CD4-positive, alpha-beta T cell treated with Interferon gamma for 1 hour (primary cell): Measurements from ENCODE around the gene SKA2.
"Not testable (repeated sequence)": the region's sequence is repeated elsewhere in the genome, so short reads cannot be mapped to it uniquely, and the experiment has no call there.

Experiments
- DNase-seq: peaks from one replicate; pipeline ENCODE4 v3.0.0-alpha.2; 2020

The SKA2 gene, protein sequence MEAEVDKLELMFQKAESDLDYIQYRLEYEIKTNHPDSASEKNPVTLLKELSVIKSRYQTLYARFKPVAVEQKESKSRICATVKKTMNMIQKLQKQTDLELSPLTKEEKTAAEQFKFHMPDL

DNA sequence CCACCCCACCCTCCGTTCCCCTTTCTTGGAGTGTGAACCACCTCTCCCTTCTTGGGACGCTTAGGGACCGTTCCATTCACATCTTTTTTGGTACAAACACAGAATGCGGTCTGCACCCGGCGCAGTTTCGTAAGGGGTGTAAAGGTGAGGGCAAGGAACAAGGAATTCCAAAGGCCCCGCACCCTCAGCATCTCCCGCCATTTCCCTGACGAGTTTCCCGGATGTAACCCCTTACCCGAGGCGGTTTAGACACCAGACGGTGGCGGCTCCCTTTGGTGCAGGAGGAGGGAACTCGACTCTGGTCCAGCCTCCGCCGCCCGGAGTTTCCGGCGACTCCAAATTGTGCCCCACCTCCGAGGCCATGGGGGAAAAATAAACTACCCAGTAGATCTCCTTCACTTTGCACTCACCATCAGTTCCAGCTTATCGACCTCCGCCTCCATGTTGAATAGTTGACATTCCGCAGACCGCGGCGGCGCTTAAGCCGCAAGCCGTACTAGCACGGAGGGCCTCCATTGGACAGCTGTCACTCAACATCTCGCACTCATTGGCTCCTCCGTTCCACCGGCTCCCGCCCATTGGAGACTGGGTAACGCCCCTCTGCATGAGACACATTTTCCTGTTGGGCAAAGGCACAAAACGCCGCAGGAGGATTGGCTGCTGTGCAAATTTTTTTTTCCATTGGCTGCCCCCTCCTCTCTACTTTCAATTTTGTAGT lies at the start of gene SKA2:
Gene SKA2, minus strand, starts transcription at position 466 of the 718 bp plus-strand sequence. Its CDS starts 23 bp downstream, at position 443.
- DNase-seq, result peak; percentile 99

DNA sequence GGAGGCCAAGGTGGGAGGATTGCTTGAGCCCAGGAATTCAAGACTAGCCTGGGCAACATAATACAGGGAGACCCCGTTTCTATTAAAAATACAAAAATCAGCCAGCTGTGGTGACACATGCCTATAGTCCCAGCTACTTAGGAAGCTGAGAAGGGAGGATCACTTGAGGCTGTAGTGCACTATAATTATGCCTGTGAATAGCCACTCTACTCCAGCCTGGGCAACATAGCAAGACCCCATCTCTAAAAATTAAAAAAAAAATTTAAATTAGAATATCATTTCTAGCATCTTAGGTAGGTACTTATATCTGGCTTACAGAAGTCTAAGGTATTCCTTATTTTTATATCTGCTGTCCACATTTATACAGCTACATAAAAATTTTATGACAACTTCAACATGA lies 47.3 kb upstream of the SKA2 start:
- no peak for DNase-seq

DNA sequence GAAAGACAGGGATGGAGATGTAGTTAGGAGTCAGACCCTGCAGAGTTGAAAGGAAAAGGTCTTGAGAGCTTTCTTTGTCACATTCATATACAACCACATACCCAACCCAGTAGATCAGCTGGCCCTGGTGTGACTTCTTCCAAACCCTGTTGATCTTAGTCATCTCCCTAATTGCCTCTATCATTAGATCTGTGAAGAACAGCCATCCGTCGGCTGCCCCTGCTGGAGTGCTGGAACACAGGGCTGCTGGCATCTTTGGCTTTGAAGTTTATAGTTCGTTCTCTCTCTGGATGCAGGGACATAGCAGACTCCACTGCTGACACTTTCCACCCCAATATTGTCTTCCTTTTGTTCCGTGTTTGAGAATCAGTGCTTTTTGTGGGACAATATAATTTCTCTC lies 44.4 kb upstream of the SKA2 start:
- no peak for DNase-seq

DNA sequence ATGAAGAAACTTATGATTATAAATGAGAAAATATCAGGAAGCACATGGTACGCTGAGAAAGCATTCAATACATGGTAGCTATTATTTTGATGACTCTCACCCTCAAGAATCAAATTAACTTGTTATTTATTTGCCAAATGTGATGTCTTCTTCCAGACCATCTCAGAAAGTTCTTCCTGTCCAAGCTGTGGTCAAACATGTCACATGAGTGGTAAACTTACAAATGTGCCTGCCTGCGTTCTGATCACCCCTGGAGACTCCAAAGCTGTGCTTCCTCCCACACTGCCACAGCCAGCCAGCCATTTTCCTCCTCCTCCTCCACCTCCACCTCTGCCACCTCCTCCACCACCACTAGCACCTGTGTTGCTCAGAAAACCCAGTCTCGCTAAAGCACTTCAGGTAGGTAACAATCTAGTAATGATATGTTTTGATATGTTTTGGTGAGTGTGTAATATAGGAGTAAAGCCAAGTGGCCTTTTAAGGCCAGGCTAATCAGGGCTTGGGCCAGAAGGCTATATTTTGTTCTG lies 38.4 kb upstream of the SKA2 start:
- no peak for DNase-seq

DNA sequence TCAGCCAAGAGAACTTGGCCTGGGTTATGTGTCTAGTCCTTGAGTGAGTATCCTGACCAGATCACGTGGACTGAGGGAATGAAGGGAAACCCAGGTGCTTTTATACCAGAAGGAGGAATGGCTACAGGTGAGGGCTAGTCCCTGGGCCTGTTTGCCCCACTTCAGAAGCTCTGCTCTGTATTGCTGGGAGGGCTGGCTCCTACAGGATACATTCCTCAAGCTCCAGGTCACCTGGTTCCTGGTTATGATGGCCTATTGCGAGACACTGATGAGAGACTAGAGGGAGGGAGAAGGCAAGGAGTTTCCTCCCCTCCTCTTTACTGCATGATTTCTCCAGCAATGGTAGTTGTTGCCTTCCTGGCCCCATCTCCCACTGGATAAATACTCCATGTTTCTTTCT lies 35.8 kb upstream of the SKA2 start:
- DNase-seq, result no peak

DNA sequence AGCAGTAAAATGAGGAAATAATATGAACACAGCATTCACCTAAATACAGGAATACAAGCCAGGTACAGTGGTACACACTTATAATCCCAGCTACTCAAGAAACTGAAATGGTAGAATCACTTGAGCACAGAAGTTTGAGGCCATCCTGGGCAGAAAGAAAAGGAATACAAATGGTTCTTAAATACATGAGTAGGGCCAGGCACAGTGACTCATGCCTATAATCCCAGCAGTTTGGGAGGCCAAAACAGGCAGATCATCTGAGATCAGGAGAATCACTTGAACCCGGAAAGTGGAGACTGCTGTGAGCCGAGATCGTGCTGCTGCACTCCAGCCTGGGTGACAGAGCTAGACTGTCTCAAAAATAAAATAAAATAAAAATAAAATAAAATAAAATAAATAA lies 31.9 kb upstream of the SKA2 start:
- DNase-seq, result no peak

DNA sequence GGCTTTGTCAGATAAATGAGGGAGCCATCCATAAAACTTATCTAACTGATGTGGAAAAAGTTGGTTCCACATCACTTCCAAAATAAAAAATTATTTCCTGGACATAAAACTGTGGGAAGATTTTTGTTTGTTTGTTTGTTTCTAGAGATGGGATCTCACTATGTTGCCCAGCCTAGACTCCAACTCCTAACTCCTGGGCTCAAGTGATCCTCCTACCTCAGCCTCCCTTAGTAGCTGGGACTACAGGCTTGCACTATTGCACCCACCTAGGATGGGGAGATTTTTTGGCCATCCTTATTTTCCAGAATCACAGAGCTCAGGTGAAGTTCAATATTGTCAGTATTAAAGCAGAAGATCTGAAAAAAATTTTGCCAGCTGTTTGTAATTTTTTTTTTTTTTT lies 31.0 kb upstream of the SKA2 start:
- DNase-seq, result no peak

DNA sequence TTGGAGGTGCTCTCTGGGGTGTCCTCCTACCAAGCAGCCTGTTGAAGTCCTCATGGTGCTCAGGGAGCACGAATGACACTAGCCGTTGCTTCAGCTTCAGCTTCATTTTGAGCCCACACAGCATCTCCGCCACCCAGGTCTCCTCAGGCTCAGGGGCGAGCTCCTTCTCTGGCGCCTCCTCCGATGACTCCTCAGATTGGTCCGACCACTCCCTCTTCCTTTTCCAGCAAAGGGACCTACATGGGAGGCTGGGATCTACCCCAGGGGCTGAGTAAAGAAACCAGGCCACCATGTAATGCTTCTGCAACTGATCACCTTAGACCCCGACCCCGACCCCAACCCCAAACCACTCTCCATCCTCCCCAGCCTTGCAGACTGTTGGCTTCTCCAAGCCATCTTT lies 26.5 kb upstream of the SKA2 start:
- no peak for DNase-seq

DNA sequence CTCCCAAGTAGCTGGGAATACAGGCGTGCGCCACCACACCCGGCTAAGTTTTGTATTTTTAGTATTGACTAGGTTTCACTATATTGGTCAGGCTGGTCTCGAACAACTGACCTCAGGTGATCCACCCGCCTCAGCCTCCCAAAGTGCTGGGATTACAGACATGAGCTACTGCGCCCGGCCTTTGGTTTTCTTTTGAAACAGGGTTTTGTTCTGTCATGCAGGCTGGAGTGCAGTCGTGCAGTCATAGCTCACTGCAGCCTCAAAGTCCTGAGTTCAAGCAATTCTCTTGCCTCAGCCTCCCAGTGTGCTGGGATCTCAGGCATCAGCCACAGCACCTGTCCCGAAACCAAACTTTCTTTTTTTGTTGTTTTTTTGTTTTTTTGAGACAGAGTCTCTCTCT lies 25.6 kb upstream of the SKA2 start:
- DNase-seq, result no peak

DNA sequence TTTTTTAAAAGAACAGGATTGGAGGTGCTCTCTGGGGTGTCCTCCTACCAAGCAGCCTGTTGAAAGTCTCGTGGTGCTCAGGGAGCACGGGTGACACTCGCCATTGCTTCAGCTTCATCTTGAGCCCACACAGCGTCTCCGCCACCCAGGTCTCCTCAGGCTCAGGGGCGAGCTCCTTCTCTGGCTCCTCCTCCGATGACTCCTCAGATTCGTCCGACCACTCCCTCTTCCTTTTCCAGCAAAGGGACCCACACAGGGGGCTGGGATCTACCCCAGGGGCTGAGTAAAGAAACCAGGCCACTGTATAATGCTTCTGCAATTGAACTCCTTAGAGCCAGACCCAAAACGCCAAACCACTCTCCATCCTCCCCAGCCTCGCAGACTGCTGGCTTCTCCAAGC lies 24.6 kb upstream of the SKA2 start:
- DNase-seq, result not testable (repeated sequence)

DNA sequence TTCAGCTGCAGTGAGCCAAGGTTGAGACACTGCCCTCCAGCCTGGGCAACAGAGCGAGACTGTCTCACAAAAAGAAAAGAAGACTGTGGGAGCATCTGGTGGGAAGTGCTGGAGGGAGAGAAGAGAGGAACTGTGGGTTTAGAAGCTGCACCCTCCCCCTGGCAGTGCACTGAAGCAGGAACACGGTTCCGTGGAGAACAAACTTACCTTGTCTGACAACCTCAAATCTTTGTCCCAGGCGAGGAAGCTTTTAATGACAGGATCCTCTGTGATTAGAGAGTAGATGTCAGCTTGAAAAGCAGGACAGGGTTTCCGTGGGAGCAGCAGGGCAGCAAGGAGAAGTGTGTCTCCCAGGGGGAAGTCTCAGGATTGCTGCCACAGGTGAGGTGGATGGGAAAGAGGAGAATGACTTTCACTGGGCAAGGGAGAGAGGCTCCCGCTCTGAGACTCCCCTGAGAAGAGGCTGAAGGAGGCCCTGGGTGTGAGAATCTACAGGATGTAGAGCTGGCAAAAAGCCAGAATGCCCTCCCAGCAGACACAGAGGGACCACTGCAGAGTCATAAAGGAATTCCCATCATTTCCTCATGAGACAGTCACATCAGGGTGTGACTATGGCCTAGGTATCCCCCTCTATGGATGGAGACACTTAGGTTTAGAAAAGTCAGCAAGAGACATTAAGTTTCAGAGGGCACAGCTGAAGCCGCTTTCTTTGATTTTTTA lies 23.4 kb upstream of the SKA2 start:
- no peak for DNase-seq

DNA sequence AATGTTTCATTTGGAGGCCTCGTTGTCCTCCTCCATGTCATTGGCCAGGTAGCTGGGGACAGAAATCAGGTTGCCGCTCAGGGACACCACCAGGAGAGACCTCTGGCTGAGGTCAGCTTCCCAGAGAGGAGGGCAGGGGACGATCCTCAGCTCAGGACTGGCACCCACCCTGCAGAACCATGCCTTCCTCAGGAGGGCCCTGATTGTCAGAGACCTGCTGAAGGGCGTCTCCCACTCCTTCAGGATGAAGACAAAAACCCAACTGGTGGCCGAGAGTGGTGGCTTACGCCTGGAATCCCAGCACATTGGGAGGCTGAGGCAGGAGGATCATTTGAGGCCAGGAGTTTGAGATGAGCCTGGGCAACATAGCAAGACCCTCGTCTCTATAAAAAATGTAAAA lies 20.1 kb upstream of the SKA2 start:
- DNase-seq, result no peak

DNA sequence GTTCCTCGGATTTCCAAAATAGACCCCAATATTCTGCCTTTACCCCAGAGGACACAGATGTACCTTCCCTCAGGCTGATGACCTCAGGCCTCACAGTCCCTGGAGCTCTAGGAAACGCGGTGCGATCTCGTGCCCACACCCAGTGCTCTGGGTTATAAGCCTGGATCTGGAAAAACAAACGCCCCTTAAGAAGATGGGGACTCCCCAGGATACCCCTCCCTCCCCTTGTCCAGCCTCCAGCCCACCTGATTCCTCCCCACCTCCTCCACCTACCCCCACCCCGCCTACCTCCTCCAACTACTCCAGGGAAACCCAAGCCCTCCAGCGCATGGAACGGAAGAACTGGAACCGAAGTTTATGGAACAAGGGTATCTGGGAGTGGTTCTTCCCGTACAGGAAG lies 19.7 kb upstream of the SKA2 start:
- no peak for DNase-seq

DNA sequence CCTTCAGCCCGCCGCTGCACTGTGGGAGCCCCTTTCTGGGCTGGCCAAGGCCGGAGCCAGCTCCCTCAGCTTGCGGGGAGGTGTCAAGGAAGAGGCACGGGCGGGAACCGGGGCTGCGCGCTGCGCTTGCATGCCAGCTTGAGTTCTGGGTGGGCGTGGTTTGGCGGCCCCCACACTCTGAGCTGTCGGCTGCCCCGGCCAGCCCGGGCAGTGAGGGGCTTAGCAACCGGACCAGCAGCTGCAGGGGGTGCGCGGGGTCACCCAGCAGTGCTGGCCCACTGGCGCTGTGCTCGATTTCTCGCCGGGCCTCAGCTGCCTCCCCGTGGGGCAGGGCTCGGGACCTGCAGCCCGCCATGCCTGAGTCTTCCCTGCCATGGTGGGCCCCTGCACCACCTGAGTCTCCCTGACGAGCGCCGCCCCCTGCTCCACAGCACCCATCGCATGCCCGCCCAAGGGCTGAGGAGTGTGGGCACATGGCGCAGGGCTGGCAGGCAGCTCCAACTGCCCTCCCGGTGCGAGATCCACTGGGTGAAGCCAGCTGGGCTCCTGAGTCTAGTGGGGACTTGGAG lies 17.5 kb upstream of the SKA2 start:
- DNase-seq, result no peak

DNA sequence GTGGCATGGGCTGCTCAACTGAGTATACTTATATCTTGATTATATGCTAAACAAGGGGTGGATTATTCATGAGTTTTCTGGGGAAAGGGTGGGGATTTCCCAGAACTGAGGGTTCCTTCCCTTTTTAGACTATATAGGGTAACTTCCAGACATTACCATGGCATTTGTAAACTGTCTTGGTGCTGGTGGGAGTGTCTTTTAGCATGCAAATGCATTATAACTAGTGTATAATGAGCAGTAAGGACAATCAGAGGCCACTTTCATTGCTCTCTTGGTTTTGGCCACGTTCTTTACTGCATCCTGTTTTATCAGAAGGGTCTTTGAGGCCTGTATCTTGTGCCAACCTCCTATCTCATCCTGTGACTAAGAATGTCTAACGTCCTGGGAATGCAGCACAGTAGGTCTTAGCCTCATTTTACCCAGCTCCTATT lies 12.6 kb upstream of the SKA2 start:
- DNase-seq, result no peak

DNA sequence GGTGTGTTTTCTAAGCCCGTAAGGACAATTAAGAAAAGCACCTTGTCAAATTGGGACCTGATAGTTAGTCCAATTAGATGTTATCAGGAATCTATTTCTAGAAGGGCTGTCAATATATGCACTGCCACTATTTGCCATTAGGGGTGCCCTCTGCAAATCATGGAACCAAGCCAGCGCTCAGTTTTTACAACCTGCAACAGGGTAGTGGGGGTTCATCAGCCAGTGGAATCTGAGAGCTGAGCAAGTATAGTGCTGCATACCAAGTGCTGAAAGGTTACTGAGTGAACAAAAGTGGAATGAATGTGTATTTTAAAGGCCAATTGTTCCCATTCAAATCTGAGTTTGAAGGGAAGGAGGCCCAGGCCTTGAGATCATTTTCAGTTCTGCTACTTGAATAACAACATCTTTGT lies 11.0 kb upstream of the SKA2 start:
- peak; percentile 24 for DNase-seq

DNA sequence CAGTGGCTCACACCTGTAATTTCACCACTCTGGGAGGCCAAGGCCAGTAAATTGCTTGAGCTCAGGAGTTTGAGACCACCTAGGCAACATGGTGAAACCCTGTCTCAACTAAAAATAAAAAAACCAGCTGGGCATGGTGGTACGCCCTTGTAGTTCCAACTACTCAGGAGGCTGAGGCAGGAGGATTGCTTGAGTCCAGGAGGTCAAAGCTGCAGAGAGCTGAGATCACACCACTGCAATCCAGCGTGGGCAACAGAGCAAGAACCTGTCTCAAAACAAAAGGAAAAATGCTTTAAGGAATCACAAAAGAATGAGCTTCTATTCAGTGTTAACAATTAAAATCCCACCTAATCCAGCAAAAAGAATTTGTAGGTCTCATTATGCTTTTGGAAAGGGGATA lies 6.5 kb upstream of the SKA2 start:
- DNase-seq, result no peak

DNA sequence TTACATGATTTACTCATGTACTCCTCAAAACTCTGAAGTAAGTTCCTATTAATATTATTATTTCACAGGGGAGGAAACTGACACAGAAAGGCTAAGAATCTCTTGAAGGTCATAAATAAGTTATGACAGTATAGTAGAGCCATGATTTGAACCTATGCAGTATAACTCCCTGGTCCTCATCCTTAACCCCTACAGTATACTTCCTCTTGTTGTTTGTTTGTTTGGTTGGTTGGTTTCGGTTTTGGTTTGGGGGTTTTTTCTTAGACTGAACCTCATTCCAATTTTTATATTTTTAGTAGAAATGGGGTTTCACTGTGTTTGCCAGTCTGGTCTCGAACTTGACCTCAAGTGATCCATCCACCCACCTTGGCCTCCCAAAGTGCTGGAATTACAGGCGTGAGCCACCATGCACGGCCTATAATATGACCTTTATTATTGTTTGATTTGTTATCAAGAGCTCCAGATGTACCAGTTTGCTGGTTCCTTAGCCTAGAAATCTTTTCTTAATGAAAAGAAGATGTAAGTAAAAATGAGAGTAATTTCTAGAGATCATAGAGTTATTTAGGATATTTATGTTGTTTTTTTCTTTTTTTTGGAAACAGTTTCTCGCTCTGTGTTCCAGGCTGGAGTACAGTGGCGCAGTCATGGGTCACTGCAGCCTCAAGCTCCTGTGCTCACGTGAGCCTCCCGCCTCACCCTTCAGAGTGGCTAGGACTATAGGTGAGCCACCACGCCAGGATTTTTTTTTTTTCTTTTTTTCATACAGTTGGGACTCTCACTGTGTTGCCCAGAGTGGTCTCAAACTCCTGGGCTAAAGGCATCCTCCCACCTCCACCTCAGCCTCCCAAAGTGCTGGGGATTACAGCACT lies 5.4 kb upstream of the SKA2 start:
- DNase-seq, result no peak

DNA sequence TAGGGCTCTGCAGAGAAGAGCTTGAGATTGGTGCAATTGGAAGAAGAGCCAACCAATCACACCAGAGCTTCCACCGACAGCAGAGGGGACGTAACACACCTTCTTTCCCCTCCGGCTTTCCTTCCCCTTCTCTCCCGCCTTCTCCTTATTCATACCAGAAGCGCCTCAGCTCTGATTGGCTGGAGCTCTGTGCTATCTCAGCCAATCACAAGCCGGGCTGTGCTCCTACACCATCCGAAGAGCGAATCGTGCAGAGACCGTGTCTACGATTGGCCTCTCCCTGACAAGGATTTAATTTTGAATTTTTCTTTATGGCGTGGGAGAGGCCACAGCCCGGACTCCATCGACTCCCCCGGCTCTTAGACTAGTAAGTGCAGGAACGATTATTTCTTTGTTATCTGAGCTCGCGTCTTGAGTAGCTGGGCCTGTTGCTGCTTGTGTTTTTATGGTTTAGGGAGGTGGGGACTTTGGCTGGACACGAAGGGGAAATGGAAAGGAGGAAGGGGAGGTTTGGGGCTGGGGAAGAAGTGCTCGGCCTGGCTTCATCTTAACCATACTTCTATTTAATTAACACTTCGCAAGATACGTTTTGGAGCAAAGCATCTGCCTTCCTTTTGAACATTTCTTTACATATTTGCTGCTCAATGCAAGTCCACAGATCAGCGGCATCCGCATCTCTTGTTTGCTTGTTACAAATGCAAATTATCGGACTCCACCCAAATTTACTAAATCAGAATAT lies 622 bp upstream of the SKA2 start, which contains the start of gene PRR11:
Gene PRR11, plus strand, starts transcription at position 308 of the 739 bp plus-strand sequence. CDS start 14,007 bp downstream, outside the sequence.
- no peak for DNase-seq

DNA sequence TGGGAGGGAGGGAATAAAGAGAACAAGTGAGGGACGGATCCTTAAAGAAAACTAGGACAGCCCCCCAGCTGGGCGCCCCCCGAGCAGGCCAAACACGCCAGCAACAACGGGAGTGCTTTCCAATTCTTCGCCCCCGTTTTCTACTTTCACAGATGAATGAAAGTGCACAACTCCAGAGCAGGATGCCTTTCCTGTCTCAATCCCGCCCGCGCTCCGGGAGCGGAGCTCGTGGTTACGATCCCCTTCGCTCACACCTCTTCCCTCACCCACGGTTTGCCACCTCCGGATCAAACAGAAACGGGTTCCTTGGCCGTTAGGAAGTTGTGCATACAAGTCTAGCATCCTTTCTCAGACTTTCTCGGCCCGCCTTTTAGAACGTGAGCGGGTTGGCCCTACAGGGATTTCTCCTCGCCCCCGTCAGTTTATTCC lies 680 bp downstream of the SKA2 start:
- DNase-seq, result no peak

DNA sequence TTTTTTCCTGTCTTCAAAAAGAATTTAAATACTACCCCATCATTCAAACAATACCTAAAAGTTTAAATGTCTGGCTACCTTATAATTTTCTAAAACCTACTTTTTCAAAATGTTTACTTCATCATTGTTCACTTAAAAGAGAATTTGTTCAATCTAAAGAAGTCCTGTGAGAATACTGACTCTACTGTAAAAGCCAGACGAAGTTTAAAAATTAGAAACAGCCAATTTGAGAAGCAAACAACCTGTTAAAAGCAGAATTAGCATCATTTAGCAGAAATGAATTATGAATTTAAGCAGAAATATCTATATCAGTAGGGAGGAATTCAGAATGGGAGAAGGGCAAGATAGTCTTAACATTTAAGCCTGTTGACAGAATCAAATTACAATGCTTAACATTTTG lies 2.1 kb downstream of the SKA2 start:
- no peak for DNase-seq

DNA sequence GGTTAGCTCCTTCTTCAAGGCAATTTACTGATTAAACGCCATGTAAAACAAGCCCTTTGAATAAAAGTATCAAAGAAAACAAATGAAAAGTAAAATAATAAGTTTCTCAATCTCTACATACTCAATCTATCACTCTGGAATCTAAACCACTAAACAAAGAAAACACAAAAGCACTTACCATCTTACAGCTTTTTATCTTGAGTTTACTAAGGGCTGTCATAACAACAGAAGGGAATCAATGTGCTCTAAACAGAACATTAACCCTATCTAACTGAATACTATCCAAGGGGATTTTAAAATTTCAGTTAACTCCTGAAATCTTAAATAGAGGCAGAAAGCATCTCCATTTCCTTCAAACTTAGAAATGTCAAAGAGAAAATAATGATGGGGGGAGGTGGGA lies 3.4 kb downstream of the SKA2 start:
- no peak for DNase-seq
